Measurements from ENCODE around the gene CACNA1C.

DNA sequence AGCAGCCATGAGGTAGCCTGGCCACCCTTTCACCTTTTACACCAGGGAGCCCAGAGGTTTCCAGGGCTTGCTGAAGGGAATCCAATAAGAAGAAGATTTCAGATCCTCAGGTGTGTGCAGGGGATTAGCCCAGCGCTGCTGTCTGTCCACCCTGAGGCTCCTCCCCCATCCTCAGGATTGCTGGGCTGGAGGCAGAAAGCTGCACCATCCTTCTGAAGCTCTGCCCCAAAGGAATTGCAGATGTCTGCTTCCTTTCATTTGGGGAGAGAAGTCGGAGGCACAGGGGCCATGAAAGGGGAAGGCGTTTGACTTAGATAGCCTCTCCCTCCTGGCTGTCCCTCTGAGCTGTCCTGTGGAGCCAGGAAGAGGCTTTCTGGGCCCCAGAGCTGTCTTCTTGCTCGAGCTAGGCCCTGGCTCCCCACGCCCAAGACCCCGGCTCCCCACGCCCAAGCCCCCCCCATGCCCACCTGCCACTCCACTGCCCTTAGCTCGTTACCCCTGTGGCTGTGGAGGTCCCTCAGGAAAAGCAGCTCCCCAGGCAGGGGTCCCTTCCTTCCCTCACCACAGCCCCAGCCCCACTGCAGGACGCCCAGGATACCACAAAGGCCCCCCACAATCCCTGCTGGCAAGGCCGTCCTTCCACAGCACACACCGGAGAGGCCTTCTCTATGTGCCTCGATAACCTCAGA is 359.0 kb downstream of the CACNA1C start:
- TF ChIP-seq POLR2A (IDR thresholded peaks at IDR 0.05) (no peak), POLR2AphosphoS5 (IDR thresholded peaks at IDR 0.05) (no peak)
- TF ChIP-seq, protein P1, sequence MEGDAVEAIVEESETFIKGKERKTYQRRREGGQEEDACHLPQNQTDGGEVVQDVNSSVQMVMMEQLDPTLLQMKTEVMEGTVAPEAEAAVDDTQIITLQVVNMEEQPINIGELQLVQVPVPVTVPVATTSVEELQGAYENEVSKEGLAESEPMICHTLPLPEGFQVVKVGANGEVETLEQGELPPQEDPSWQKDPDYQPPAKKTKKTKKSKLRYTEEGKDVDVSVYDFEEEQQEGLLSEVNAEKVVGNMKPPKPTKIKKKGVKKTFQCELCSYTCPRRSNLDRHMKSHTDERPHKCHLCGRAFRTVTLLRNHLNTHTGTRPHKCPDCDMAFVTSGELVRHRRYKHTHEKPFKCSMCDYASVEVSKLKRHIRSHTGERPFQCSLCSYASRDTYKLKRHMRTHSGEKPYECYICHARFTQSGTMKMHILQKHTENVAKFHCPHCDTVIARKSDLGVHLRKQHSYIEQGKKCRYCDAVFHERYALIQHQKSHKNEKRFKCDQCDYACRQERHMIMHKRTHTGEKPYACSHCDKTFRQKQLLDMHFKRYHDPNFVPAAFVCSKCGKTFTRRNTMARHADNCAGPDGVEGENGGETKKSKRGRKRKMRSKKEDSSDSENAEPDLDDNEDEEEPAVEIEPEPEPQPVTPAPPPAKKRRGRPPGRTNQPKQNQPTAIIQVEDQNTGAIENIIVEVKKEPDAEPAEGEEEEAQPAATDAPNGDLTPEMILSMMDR (IDR thresholded peaks at IDR 0.05), result no peak
